ENCODE data around the gene S100A7. TPM values are rescaled to one million over a fixed set of nuclear protein-coding genes. Genes with fewer than 3 reads are reported as not detected.
A peak's percentile ranks its signal among the peaks of the same experiment; 100 is the strongest.
"Not testable (repeated sequence)": the region's sequence is repeated elsewhere in the genome, so short reads cannot be mapped to it uniquely, and the experiment has no call there.

S100A7 gene
- total RNA-seq, 2 donors from 2014 or later = not detected

- DNase-seq (ENCODE audit: low spot score in 2 of 2) (no peak), ATAC-seq (no peak)
- Mint-ChIP-seq H3K36me3 (no peaks in the 10 kb centered on the region), H3K27ac (no peak overlapping the region), H3K9me3 (no peaks in the 10 kb centered on the region)
Measured at GRCh38 chr1:153483776-153484175, 23.3 kb upstream of the S100A7 start.

GRCh38 chr1:153481124-153481523, 20.7 kb upstream of the S100A7 start:
- no peaks in the 10 kb centered on the region for H3K36me3 Mint-ChIP-seq
- no peaks in the 10 kb centered on the region for H3K9me3 Mint-ChIP-seq
- no peak overlapping the region for H3K27ac Mint-ChIP-seq
- DNase-seq (ENCODE audit: low spot score in 2 of 2) = no peak
- no peak for ATAC-seq

- H3K36me3 Mint-ChIP-seq = no peaks in the 10 kb centered on the region
- H3K27ac Mint-ChIP-seq = peak overlapping the region in 1 of 2 donors; percentile 33
- no peak for ATAC-seq
- no peak for DNase-seq (ENCODE audit: low spot score in 2 of 2)
- no peaks in the 10 kb centered on the region for H3K9me3 Mint-ChIP-seq
Measured at GRCh38 chr1:153478692-153479618, 18.5 kb upstream of the S100A7 start.

GRCh38 chr1:153478047-153478691, 17.7 kb upstream of the S100A7 start:
- Mint-ChIP-seq H3K36me3 (peaks cover 0 to 2% of the 10 kb centered on the region in 2 donors), H3K27ac (no peak overlapping the region), H3K9me3 (no peaks in the 10 kb centered on the region)
- ATAC-seq = no peak
- no peak for DNase-seq (ENCODE audit: low spot score in 2 of 2)

- Mint-ChIP-seq H3K9me3 (peaks cover 11 to 13% of the 10 kb centered on the region in 2 donors), H3K27ac (no peak overlapping the region), H3K36me3 (peaks cover 10 to 12% of the 10 kb centered on the region in 2 donors)
- DNase-seq (ENCODE audit: low spot score in 2 of 2) (no peak), ATAC-seq (no peak)
Measured at GRCh38 chr1:153476491-153477093, 16.1 kb upstream of the S100A7 start.

GRCh38 chr1:153475282-153475681, 14.8 kb upstream of the S100A7 start:
- DNase-seq (ENCODE audit: low spot score in 2 of 2) (no peak), ATAC-seq (no peak)
- Mint-ChIP-seq H3K27ac (no peak overlapping the region), H3K36me3 (peaks cover 10 to 20% of the 10 kb centered on the region in 2 donors), H3K9me3 (peaks cover 11 to 21% of the 10 kb centered on the region in 2 donors)

GRCh38 chr1:153474347-153474746, 13.9 kb upstream of the S100A7 start:
- DNase-seq (ENCODE audit: low spot score in 2 of 2) (no peak), ATAC-seq (no peak)
- Mint-ChIP-seq H3K27ac (no peak overlapping the region), H3K9me3 (peaks cover 11 to 21% of the 10 kb centered on the region in 2 donors), H3K36me3 (peaks cover 10 to 20% of the 10 kb centered on the region in 2 donors)

GRCh38 chr1:153470707-153471106, 10.3 kb upstream of the S100A7 start:
- ATAC-seq = peak in 1 of 2 donors; percentile 48
- no peak overlapping the region for H3K27ac Mint-ChIP-seq
- no peak for DNase-seq (ENCODE audit: low spot score in 2 of 2)
- peaks cover 10 to 20% of the 10 kb centered on the region in 2 donors for H3K36me3 Mint-ChIP-seq
- H3K9me3 Mint-ChIP-seq = peaks cover 11 to 21% of the 10 kb centered on the region in 2 donors

- DNase-seq (ENCODE audit: low spot score in 2 of 2) (no peak), ATAC-seq (no peak)
- peaks cover 0 to 8% of the 10 kb centered on the region in 2 donors for H3K36me3 Mint-ChIP-seq
- no peak overlapping the region for H3K27ac Mint-ChIP-seq
- H3K9me3 Mint-ChIP-seq = peaks cover 0 to 10% of the 10 kb centered on the region in 2 donors
Measured at GRCh38 chr1:153466908-153467307, 6.5 kb upstream of the S100A7 start.

GRCh38 chr1:153465811-153466636, 5.6 kb upstream of the S100A7 start:
- DNase-seq (ENCODE audit: low spot score in 2 of 2) = peak; percentile 64 to 77
- no peak overlapping the region for H3K27ac Mint-ChIP-seq
- H3K9me3 Mint-ChIP-seq = peaks cover 0 to 6% of the 10 kb centered on the region in 2 donors
- peak; percentile 71 to 79 for ATAC-seq
- peaks cover 0 to 5% of the 10 kb centered on the region in 2 donors for H3K36me3 Mint-ChIP-seq

- H3K9me3 Mint-ChIP-seq; DNase-seq (ENCODE audit: low spot score in 2 of 2); H3K27ac Mint-ChIP-seq; ATAC-seq; H3K36me3 Mint-ChIP-seq: not testable (repeated sequence)
Measured at GRCh38 chr1:153462741-153463140, 2.3 kb upstream of the S100A7 start.

GRCh38 chr1:153459655-153460054, 796 bp downstream of the S100A7 start:
- DNase-seq (ENCODE audit: low spot score in 2 of 2) = no peak
- Mint-ChIP-seq H3K27ac (no peak overlapping the region), H3K9me3 (no peaks in the 10 kb centered on the region), H3K36me3 (no peaks in the 10 kb centered on the region)
- ATAC-seq = no peak

- ATAC-seq (no peak), DNase-seq (ENCODE audit: low spot score in 2 of 2) (no peak)
- Mint-ChIP-seq H3K36me3 (no peaks in the 10 kb centered on the region), H3K27ac (no peak overlapping the region), H3K9me3 (no peaks in the 10 kb centered on the region)
Measured at GRCh38 chr1:153456396-153456795, 4.1 kb downstream of the S100A7 start.

GRCh38 chr1:153448851-153449250, 11.6 kb downstream of the S100A7 start:
- not testable (repeated sequence) for H3K9me3 Mint-ChIP-seq; H3K36me3 Mint-ChIP-seq; DNase-seq (ENCODE audit: low spot score in 2 of 2); ATAC-seq; H3K27ac Mint-ChIP-seq

GRCh38 chr1:153447498-153448170, 12.8 kb downstream of the S100A7 start:
- Mint-ChIP-seq H3K9me3 (no peaks in the 10 kb centered on the region), H3K36me3 (no peaks in the 10 kb centered on the region), H3K27ac (no peak overlapping the region)
- DNase-seq (ENCODE audit: low spot score in 2 of 2) (no peak), ATAC-seq (no peak)

- Mint-ChIP-seq H3K9me3 (no peaks in the 10 kb centered on the region), H3K36me3 (no peaks in the 10 kb centered on the region), H3K27ac (no peak overlapping the region)
- ATAC-seq = no peak
- DNase-seq (ENCODE audit: low spot score in 2 of 2) = no peak
Measured at GRCh38 chr1:153444078-153444477, 16.4 kb downstream of the S100A7 start.
